MM.1S (cell line): ENCODE measurements around the gene PELI3.

Source experiments
- CTCF ChIP-seq: fragments of 300-600 bp; sonication (generic); IDR thresholded peaks from 2 replicates; pipeline ENCODE4 v1.5.1; 2016; ENCODE audit warnings: antibody characterized with exemption, low read length, mixed read lengths
- EZH2 ChIP-seq: fragments of 300-600 bp; sonication (generic); optimal IDR thresholded peaks from 2 replicates; pipeline ENCODE3; 2017; ENCODE audit warnings: low read depth, mild to moderate bottlenecking, antibody characterized with exemption, low read length, mixed read lengths

- TF ChIP-seq CTCF: no peak
- TF ChIP-seq EZH2: no peak
Observed at GRCh38 chr11:66420671-66421476, 45.8 kb upstream of the PELI3 start, which contains the start of gene NPAS4.
